GM21717 (cell line): ENCODE results near the gene ABCA7.
"Not testable (repeated sequence)": the region's sequence is repeated elsewhere in the genome, so short reads cannot be mapped to it uniquely, and the experiment has no call there.

Experiments used
- ATAC-seq: cut with Tn5 transposase; IDR thresholded peaks from one replicate; pipeline ENCODE4 v1.9.1; 2021; ENCODE audit warnings: mild to moderate bottlenecking, moderate library complexity; ENCODE audit not compliant: unreplicated experiment

The ABCA7 gene

DNA sequence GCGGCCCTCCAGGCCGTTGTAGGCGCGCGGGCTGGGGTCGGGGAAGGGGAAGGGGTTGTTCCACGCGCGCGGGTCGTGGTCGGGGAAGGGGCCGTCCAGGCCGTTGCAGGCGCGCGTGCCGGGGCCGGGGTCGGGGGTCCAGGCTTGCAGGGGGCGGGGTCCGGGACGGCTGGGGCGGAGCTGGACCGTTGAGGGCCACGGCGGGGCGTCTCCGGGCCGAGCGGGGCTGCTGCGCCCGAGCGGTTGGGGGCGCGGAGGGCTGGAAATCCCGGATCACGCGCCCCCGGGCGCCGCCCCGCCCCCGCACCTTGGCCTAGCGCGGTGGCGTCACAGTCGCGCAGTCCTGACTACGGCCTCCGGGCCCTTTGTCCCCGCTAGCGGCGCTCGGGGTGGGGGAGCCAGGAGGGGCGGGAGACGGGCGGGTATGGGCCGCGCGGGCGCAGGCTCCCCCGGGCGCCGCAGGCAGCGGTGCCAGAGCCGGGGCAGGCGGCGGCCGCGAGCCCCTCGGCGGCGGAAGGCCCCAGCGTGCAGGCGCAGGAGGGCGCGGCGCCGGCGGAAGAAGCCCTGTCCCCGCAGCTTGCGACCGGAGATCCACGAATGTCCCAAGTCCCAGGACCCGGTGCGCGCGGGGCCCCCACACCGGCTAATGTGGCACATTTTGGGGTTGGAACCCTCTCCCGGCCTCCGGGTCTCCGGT is 64.6 kb downstream of the ABCA7 start:
- peak; percentile 22 for ATAC-seq

- ATAC-seq, result peak; percentile 5
Measured at GRCh38 chr19:1105008-1105872, 65.3 kb downstream of the ABCA7 start.

DNA sequence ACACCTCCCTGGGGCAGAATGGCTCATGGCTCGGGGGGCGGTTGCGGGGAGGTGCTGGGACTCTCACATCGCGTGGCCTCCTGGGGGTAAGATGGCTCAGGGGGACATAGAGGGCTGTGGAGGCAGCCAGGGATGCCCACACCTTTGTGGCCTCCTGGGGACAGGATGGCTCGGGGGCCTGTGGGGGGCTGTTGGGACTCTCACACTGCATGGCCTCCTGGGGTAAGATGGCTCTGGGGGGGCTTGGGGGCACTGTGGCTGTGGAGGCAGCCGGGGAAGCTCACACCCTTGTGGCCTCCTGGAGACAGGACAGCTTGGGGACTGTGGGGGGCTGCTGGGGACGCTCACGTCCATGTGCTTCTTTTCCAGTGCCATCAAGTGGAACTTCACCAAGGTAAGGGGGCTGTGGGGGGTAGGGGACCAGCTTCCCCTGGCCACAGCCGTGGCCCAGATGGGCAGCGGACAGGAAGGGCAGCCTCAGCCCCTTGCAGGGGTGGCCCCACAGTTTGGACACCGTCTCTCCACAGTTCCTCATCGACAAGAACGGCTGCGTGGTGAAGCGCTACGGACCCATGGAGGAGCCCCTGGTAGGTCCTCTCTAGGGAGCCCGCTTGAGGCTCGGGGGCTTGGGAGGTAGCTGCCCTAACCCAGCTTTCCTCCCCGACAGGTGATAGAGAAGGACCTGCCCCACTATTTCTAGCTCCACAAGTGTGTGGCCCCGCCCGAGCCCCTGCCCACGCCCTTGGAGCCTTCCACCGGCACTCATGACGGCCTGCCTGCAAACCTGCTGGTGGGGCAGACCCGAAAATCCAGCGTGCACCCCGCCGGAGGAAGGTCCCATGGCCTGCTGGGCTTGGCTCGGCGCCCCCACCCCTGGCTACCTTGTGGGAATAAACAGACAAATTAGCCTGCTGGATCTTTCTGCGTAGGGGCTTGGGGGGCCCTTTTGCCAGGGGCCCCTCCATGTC is 66.2 kb downstream of the ABCA7 start:
- ATAC-seq, result no peak

GRCh38 chr19:1106841-1107660 is 67.1 kb downstream of the ABCA7 start:
- no peak for ATAC-seq

GRCh38 chr19:1107661-1108261 is 67.9 kb downstream of the ABCA7 start:
- no peak for ATAC-seq

- no peak for ATAC-seq
Measured at GRCh38 chr19:1108291-1109031, 68.6 kb downstream of the ABCA7 start.

DNA sequence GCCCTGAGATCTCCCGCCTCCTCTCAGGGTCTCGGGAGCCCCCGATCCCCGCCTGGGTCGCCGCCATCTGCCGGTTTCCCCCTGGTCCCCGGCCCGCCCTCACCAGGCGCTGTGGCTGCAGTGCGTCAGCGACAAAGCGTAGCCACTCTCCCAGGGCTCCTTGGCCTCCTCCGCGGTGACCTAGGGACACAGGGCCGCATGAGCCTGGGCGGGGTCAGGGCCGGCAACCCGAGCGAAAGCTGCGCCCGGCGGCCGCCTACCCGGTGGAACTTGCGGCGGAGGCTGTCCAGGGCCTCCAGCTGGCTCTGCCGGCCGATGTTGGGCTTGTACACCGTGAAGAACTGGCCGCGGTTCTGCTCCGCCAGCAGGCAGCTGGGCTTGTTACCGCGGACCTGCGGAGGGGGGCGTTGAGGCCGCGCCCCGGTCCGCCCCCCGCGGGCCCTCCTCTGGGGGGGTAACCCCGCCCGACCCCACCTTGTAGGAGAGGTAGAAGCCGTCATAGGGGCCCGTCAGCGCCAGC is 69.2 kb downstream of the ABCA7 start:
- ATAC-seq, result no peak

DNA sequence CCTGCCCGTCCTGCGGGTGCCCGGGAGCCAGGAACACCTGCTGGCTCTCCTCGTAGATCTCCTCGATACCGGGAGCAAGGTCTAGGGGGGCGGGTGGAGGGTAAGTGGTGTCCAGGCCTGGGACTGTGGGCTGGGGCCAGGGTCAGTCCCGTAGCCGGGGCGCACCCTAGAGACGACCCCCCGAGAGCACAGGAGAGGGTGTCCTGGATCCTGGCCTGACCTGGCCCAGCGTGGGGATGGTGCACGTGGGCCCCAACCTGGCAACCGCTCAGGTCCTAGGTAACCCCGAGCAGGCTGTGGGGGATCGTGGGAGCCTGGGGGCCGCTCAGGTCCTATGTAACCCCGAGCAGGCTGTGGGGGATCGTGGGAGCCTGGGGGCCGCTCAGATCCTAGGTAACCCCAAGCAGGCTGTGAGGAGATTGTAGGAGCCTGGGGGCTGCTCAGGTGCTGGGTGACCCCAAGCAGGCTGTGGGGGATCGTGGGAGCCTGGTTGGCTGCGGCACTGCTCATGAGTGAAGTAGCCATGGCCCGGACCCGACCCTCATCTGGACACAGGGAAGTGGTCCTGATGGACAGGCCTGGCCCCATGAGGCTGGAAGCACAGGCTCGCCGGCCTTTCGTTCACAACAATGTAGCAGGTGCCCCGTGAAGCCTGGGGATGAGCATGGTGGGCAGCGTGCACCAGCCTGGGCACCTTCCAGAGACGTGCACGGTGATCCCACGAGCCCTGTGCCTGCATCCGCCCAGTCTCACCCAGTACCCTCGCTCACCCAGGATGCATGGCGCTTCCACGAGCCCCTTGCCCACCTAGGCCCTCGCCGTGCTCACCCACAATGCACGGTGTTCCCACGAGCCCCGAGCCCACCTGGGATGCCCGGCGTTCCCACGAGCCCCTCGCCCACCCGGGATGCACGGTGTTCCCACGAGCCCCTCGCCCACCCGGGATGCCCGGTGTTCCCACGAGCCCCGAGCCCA is 70.1 kb downstream of the ABCA7 start:
- no peak for ATAC-seq

- ATAC-seq, result no peak
Measured at GRCh38 chr19:1110809-1111640, 71.1 kb downstream of the ABCA7 start.

DNA sequence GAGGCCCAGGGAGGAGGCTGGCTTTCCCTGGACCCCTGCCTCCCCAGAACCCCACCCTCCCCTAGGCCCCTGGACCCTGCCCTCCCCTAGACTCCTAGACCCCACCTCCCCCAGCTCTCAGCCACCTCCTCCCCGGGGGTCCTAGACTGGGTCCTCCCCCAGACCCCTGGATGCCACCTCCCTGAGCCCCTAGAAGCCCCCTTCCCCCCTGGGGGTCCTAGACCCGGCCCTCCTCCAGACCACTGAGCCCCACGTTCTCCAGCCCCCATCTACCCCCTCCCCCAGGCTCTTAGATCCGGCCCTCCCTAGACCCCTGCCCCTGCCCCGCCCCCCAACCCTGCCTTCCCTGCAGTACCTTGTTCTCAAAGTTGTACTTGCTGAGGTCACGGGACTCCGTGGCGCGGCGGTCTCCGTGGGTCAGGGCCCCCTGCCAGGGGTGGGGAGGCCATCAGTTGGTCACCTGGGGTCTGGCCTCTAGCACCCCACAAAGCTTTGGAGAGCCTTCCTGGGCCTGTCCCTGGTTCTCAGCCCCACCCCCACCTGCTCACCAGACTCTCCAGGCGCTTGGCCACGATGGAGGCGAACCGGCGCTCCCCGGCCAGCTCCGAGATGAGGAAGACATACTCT is 71.8 kb downstream of the ABCA7 start:
- ATAC-seq, result no peak

GRCh38 chr19:1112268-1113029 is 72.5 kb downstream of the ABCA7 start:
- ATAC-seq, result no peak

- no peak for ATAC-seq
Measured at GRCh38 chr19:1113030-1113985, 73.4 kb downstream of the ABCA7 start.

DNA sequence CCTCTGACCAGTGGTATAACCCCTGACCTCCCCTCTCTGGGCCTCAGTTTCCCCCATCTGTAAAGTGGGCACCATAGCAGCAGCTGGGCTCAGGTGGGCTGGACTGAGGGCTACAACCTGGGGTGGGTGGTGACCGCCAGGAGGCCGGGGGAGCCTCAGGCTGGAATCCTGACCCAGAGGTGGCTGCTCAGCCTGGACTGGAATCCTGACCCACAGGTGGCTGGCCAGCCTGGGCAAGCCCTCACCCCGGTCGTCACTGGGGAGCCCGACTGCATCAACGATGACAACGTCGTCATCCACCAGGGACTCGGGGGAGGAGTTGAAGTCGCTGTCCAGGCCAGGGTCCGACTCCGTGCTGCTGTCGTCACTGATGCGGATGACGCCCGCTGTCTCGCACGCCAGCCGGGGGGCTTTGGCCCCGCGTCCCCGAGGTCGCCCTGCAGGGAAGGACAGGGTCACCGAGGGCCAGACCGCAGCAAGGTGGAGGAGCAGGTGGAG is 74.1 kb downstream of the ABCA7 start:
- no peak for ATAC-seq

GRCh38 chr19:1114728-1115127 is 74.8 kb downstream of the ABCA7 start:
- not testable (repeated sequence) for ATAC-seq
